HG03565 (cell line): ENCODE results near the gene RGCC.

Source experiments
- ATAC-seq: cut with Tn5 transposase; IDR thresholded peaks from one replicate; pipeline ENCODE4 v1.9.1; 2021; ENCODE audit warnings: mild to moderate bottlenecking, moderate library complexity; ENCODE audit not compliant: unreplicated experiment

RGCC gene

GRCh38 chr13:41514853-41515395 is 57.6 kb downstream of the RGCC start:
- no peak for ATAC-seq

GRCh38 chr13:41515491-41516139 is 58.3 kb downstream of the RGCC start:
- ATAC-seq: no peak

- ATAC-seq: no peak
These were observed 58.8 kb downstream of the RGCC start for GRCh38 chr13:41516166-41516565.

- ATAC-seq: no peak
These were observed 59.4 kb downstream of the RGCC start for GRCh38 chr13:41516760-41517159.

GRCh38 chr13:41520016-41520659 is 62.8 kb downstream of the RGCC start:
- no peak for ATAC-seq
